ENCODE results near the gene MACROD2.
"Not testable (repeated sequence)": the region's sequence is repeated elsewhere in the genome, so short reads cannot be mapped to it uniquely, and the experiment has no call there.

Gene MACROD2

DNA sequence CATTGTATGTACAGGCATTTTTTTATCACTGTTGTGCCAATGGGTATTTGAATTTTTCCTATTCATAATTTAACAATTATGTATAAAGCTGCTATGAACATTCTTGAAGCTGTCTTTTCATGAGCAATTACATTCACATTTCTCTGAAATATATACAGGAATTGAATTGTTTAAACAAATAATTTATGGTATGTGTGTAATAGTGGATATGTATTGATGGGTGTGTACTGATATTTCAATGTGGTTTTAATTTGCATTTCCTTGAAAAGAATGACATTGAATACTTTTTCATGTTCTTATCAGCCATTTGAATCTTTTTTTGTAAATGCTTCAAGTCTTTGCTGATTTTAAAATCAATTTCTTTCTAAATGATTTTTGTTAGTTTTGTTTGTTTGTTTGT lies 971.5 kb downstream of the MACROD2 start:
- POLR2A ChIA-PET (ENCODE audit: low non-redundant PET), result no interaction called here
- H3K27ac ChIP-seq, result no peak overlapping the region
- TF ChIP-seq, protein P1, sequence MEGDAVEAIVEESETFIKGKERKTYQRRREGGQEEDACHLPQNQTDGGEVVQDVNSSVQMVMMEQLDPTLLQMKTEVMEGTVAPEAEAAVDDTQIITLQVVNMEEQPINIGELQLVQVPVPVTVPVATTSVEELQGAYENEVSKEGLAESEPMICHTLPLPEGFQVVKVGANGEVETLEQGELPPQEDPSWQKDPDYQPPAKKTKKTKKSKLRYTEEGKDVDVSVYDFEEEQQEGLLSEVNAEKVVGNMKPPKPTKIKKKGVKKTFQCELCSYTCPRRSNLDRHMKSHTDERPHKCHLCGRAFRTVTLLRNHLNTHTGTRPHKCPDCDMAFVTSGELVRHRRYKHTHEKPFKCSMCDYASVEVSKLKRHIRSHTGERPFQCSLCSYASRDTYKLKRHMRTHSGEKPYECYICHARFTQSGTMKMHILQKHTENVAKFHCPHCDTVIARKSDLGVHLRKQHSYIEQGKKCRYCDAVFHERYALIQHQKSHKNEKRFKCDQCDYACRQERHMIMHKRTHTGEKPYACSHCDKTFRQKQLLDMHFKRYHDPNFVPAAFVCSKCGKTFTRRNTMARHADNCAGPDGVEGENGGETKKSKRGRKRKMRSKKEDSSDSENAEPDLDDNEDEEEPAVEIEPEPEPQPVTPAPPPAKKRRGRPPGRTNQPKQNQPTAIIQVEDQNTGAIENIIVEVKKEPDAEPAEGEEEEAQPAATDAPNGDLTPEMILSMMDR (conservative IDR thresholded peaks at IDR 0.05; ENCODE audit: low read depth), result no peak
- DNase-seq (ENCODE audit: low spot score), result no peak
- CTCF ChIA-PET, result no interaction called here

DNA sequence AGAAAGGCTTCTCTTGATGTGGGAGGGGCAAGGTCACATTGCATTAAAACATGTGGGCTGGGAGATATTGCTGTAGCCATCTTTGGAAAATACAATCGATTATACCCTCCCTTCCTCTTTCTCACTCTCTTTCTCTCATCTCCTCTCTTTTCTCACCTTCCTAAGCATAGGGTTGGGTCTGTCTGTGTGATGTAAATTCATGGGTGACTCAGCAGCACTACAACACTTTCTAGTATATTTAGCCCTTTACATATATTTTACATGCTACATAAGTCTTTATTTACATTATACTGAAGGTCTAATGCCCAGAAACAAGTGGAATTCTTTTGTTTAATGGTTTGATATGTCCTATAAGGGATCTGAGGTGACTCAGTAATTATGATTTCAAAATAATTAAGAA lies 976.9 kb downstream of the MACROD2 start:
- TF ChIP-seq, protein P1 (conservative IDR thresholded peaks at IDR 0.05; ENCODE audit: low read depth), result no peak
- DNase-seq (ENCODE audit: low spot score), result no peak
- ChIA-PET POLR2A (ENCODE audit: low non-redundant PET) (no interaction called here), CTCF (no interaction called here)
- H3K27ac ChIP-seq, result no peak overlapping the region

DNA sequence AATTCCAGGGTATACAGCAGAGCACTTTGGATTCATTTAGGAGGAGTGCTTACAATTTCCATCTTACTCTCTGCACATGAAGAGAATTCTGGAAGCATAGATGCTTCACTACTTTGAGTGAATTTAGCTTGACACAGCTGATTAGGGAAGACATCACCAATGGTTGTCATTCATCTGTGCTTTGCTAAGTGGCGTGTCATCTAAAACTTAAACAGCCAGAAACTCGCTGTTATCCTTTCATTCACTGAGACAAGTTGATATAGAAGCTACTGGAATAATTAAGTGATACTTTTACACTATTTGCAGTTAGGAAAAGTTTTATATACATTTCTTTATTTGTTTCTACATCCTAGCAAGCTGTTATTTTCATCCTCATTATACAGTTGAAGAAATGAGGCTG lies 977.4 kb downstream of the MACROD2 start:
- DNase-seq (ENCODE audit: low spot score), result no peak
- ChIA-PET CTCF (no interaction called here), POLR2A (ENCODE audit: low non-redundant PET) (no interaction called here)
- H3K27ac ChIP-seq, result no peak overlapping the region
- TF ChIP-seq, protein P1 (conservative IDR thresholded peaks at IDR 0.05; ENCODE audit: low read depth), result no peak

DNA sequence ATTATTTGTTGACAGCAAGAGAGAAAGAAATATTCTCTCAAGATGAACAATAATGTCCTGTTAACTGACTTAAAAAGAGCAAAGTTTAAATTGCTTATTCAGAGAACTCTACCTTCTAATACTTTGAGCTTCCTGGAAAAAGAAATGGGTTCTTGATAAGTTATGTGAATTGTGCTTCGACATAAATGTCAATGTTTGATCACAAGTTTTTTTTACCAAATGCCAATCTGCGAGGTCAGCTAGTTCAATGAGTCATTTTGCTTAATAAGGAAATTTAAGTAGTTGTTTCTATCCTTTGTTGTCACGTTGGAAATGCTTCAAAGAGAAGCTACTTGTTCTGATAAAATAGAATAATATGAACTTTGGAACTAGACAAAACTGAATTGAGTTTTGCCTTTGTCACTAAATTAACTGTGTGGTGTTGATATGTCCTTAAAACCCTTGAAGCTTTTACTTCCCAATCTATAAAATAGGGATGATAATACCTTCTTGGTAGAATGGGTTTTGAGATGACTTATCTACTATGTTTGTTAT lies 984.2 kb downstream of the MACROD2 start:
- TF ChIP-seq, protein P1 (conservative IDR thresholded peaks at IDR 0.05; ENCODE audit: low read depth), result no peak
- no peak overlapping the region for H3K27ac ChIP-seq
- no peak for DNase-seq (ENCODE audit: low spot score)
- ChIA-PET CTCF (interaction anchor here (0.6 kb wide), 1 partner anchor 226 kb away, joined by 3 read pairs; no protein-coding TSS in a partner anchor), POLR2A (ENCODE audit: low non-redundant PET) (no interaction called here)

DNA sequence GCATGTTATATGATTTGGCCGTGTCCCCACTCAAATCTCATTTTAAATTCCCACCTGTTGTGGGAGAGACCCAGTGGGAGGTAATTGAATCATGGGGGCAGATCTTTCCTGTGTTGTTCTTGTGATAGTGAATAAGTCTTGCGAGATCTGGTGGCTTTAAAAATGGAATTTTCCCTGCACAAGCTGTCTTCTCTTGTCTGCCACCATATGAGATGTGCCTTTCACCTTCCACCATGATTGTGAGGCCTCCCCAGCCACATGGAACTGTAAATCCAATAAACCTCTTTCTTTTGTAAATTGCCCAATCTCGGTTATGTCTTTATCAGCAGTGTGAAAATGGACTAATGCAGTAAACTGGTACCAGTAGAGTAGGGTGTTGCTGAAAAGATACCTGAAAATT lies 986.2 kb downstream of the MACROD2 start:
- POLR2A ChIA-PET (ENCODE audit: low non-redundant PET); H3K27ac ChIP-seq; DNase-seq (ENCODE audit: low spot score): not testable (repeated sequence)
- CTCF ChIA-PET, result interaction anchor here (0.6 to 1.1 kb wide), 3 partner anchors 12 to 1137 kb away, joined by 3 read pairs; no protein-coding TSS in a partner anchor

DNA sequence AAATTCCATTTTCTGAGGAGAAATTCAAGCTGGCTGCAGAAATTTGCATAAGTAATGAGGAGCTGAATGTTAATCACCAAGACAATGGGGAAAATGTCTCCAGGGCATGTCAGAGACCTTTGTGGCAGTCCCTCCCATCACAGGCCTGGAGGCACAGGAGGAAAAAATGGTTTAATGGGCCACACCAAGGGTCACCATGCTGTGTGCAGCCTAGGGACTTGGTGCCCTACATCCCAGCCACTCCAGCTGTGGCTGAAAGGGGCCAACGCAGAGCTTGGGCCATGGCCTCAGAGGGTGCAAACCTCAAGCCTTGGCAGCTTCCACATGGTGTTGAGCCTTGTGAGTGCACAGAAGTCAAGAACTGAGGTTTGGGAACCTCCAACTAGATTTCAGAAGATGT lies 987.0 kb downstream of the MACROD2 start:
- H3K27ac ChIP-seq; POLR2A ChIA-PET (ENCODE audit: low non-redundant PET); CTCF ChIA-PET; DNase-seq (ENCODE audit: low spot score): not testable (repeated sequence)

DNA sequence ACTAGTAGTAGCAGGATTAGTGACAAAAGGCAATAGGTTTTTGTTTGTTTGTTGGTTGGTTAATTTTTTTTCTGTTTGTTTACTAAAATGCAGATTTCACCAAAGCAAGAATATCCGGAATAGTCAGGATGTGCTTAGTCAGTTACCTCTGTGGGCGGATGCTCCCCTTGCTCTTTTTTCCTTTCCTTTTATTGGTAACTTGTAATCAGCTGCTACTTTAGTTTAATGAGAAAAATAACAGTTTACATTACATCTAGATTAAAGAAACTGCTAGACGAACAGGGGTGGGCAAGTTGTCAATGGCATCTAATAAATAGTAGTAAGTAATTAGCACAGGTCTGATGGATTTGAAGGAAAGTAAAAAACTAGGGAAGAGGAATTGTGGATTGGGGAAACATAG lies 989.0 kb downstream of the MACROD2 start:
- POLR2A ChIA-PET (ENCODE audit: low non-redundant PET), result no interaction called here
- H3K27ac ChIP-seq, result no peak overlapping the region
- CTCF ChIA-PET, result interaction anchor here (0.5 kb wide), 1 partner anchor 647 kb away, joined by 3 read pairs; the partner anchor contains the start of gene FLRT3
- TF ChIP-seq, protein P1 (conservative IDR thresholded peaks at IDR 0.05; ENCODE audit: low read depth), result no peak
- no peak for DNase-seq (ENCODE audit: low spot score)
